Vagina (tissue), 2 donors: ENCODE measurements around the gene CA5A. TPM values are rescaled to one million over a fixed set of nuclear protein-coding genes. Genes with fewer than 3 reads are reported as not detected.
A peak's percentile ranks its signal among the peaks of the same experiment; 100 is the strongest.
"Not testable (repeated sequence)": the region's sequence is repeated elsewhere in the genome, so short reads cannot be mapped to it uniquely, and the experiment has no call there.

Source experiments
- DNase-seq, 2 donors: peaks; one replicate each; pipeline ENCODE4 v3.0.0-alpha.2; 2017; ENCODE audit errors: extremely low spot score in 2 of 2
- H3K27ac ChIP-seq: fragments of 200-600 bp; sonication (generic); one replicate; pipeline ENCODE4 v1.5.1; 2019
- H3K27me3 ChIP-seq: fragments of 200-600 bp; sonication (generic); one replicate; pipeline ENCODE4 v1.5.1; 2019
- H3K36me3 ChIP-seq, 2 donors: fragments of 200-600 bp; sonication (generic); one replicate each; pipeline ENCODE4 v1.5.1; 2017 to 2019
- H3K4me1 ChIP-seq: fragments of 200-600 bp; sonication (generic); one replicate; pipeline ENCODE4 v1.5.1; 2019
- H3K4me3 ChIP-seq, 2 donors: fragments of 200-600 bp; sonication (generic); 1 replicate in 1 of 2; 2 replicates in 1 of 2; pipeline ENCODE4 v1.5.1; 2016 to 2019
- H3K9me3 ChIP-seq: fragments of 200-600 bp; sonication (generic); one replicate; pipeline ENCODE4 v1.5.1; 2019
- CTCF ChIP-seq, 3 experiments: fragments of 450-650 bp in 2 of 3; fragments of 200-600 bp in 1 of 3; sonication (generic) in 1 of 3; IDR thresholded peaks; one replicate each; pipeline ENCODE4 v1.5.1; 2017 to 2019; ENCODE audit warnings: antibody characterized with exemption in 3 of 3, mild to moderate bottlenecking in 2 of 3, moderate library complexity in 2 of 3
- POLR2A ChIP-seq, 2 donors: fragments of 450-650 bp; IDR thresholded peaks; one replicate each; pipeline ENCODE4 v1.6.1; 2017; ENCODE audit warnings: antibody characterized with exemption in 2 of 2, mild to moderate bottlenecking in 2 of 2, moderate library complexity in 2 of 2
- POLR2AphosphoS5 ChIP-seq, 2 donors: sonication (generic); formaldehyde crosslinking; IDR thresholded peaks; one replicate each; pipeline ENCODE4 v1.9.0; 2017; ENCODE audit warnings: antibody characterized with exemption in 2 of 2, mild to moderate bottlenecking in 2 of 2, low read depth in 1 of 2; ENCODE audit not compliant: insufficient read depth in 1 of 2
- intact Hi-C: fragments of 100-400 bp; cut with DNase I; formaldehyde crosslinking; loops from one replicate; pipeline ENCODE4 v1.15.1; 2023
- total RNA-seq: library from RNA; depleted of rRNA; stranded (reverse); fragments of >200 nt; gene quantifications from one replicate; pipeline ENCODE4 v1.2.3, GENCODE V29; 2016

Gene CA5A
- total RNA-seq, 1 donor from 2014 or later, result not detected

GRCh38 chr16:87909203-87909935 is 27.0 kb downstream of the CA5A start:
- intact Hi-C loops, H3K27me3 ChIP-seq, H3K36me3 ChIP-seq, H3K27ac ChIP-seq, H3K9me3 ChIP-seq, H3K4me1 ChIP-seq, H3K4me3 ChIP-seq, DNase-seq: not testable (repeated sequence)
- TF ChIP-seq CTCF (IDR thresholded peaks at IDR 0.05), result peak; percentile 62 to 83 (median 65)

- H3K27ac ChIP-seq, H3K27me3 ChIP-seq, H3K9me3 ChIP-seq, H3K4me1 ChIP-seq, DNase-seq, H3K36me3 ChIP-seq, H3K4me3 ChIP-seq, intact Hi-C loops: not testable (repeated sequence)
These were observed 28.2 kb downstream of the CA5A start for GRCh38 chr16:87908101-87908500.

- H3K9me3 ChIP-seq, H3K27ac ChIP-seq: not testable (repeated sequence)
These were observed 30.8 kb downstream of the CA5A start for GRCh38 chr16:87905521-87905920.

GRCh38 chr16:87904963-87905362 is 31.4 kb downstream of the CA5A start:
- H3K9me3 ChIP-seq, DNase-seq, H3K27ac ChIP-seq, intact Hi-C loops, H3K4me1 ChIP-seq, H3K27me3 ChIP-seq, H3K36me3 ChIP-seq, H3K4me3 ChIP-seq: not testable (repeated sequence)

More at GRCh38 chr16:87905521-87905920, 30.8 kb downstream of the CA5A start:
- H3K27me3 ChIP-seq, H3K4me3 ChIP-seq, intact Hi-C loops, H3K36me3 ChIP-seq, H3K4me1 ChIP-seq, DNase-seq: not testable (repeated sequence)

GRCh38 chr16:87900489-87900888 is 35.8 kb downstream of the CA5A start:
- H3K9me3 ChIP-seq, H3K4me1 ChIP-seq, H3K27me3 ChIP-seq, H3K4me3 ChIP-seq, H3K27ac ChIP-seq, DNase-seq, intact Hi-C loops, H3K36me3 ChIP-seq: not testable (repeated sequence)

- H3K27me3 ChIP-seq, result no peaks in the 10 kb centered on the region
- H3K27ac ChIP-seq, result no peak overlapping the region
- no peak for TF ChIP-seq POLR2A (IDR thresholded peaks at IDR 0.05)
- TF ChIP-seq POLR2AphosphoS5 (IDR thresholded peaks at IDR 0.05; ENCODE audit: insufficient read depth in 1 of 2, low read depth in 1 of 2), result no peak
- TF ChIP-seq CTCF (IDR thresholded peaks at IDR 0.05), result no peak
- intact Hi-C loops, result no loop called here
- H3K9me3 ChIP-seq, result no peaks in the 10 kb centered on the region
- no peak for DNase-seq
- no peaks in the 10 kb centered on the region for H3K36me3 ChIP-seq
- no peaks in the 10 kb centered on the region for H3K4me1 ChIP-seq
- no peak overlapping the region for H3K4me3 ChIP-seq
These were observed 38.5 kb downstream of the CA5A start for GRCh38 chr16:87897521-87898505.

GRCh38 chr16:87896924-87897520 is 39.3 kb downstream of the CA5A start:
- H3K27me3 ChIP-seq, DNase-seq, intact Hi-C loops, H3K36me3 ChIP-seq, H3K27ac ChIP-seq, H3K4me3 ChIP-seq, H3K9me3 ChIP-seq, H3K4me1 ChIP-seq: not testable (repeated sequence)

- DNase-seq, H3K4me3 ChIP-seq, intact Hi-C loops, H3K4me1 ChIP-seq, H3K36me3 ChIP-seq, H3K27ac ChIP-seq, H3K9me3 ChIP-seq, H3K27me3 ChIP-seq: not testable (repeated sequence)
These were observed 40.0 kb downstream of the CA5A start for GRCh38 chr16:87896176-87896890.
